Lung (tissue), 12 donors: ENCODE results near the gene ALPI. TPM values are rescaled to one million over a fixed set of nuclear protein-coding genes. Genes with fewer than 3 reads are reported as not detected.

ENCODE experiments used
- ATAC-seq: fragments of 200-7000 bp; cut with Tn5 transposase; one replicate; pipeline ENCODE4 v1.9.1; 2020; ENCODE audit warnings: moderate number of reproducible peaks; ENCODE audit not compliant: insufficient read depth, low FRiP score
- DNase-seq, 3 donors: peaks; one replicate each; pipeline ENCODE4 v3.0.0-alpha.2; 2013 to 2017
- H3K27ac ChIP-seq, 2 donors: one replicate each; pipeline ENCODE4 v1.5.1; 2013; ENCODE audit warnings: mild to moderate bottlenecking in 2 of 2, moderate library complexity in 2 of 2, control low read depth in 1 of 2, inconsistent platforms in 1 of 2, low read depth in 1 of 2, low read length in 1 of 2
- H3K27me3 ChIP-seq, 3 donors: one replicate each; pipeline ENCODE4 v1.5.1; 2013; ENCODE audit warnings: low read length in 2 of 3; ENCODE audit not compliant: control insufficient read depth in 3 of 3, insufficient read depth in 3 of 3
- H3K36me3 ChIP-seq, 4 donors: one replicate each; pipeline ENCODE4 v1.5.1; 2013; ENCODE audit warnings: low read length in 4 of 4, mild to moderate bottlenecking in 1 of 4, moderate library complexity in 1 of 4; ENCODE audit not compliant: control insufficient read depth in 4 of 4, insufficient read depth in 4 of 4
- H3K4me1 ChIP-seq, 5 donors: one replicate each; pipeline ENCODE4 v1.5.1; 2013; ENCODE audit warnings: low read length in 5 of 5, mild to moderate bottlenecking in 2 of 5, moderate library complexity in 1 of 5; ENCODE audit not compliant: control insufficient read depth in 5 of 5, insufficient read depth in 5 of 5
- H3K4me3 ChIP-seq: one replicate; pipeline ENCODE4 v1.5.1; 2013; ENCODE audit warnings: mild to moderate bottlenecking, control low read depth, moderate library complexity
- H3K9ac ChIP-seq, 2 donors: one replicate each; pipeline ENCODE4 v1.5.1; 2013; ENCODE audit warnings: low read length in 2 of 2, control low read depth in 1 of 2; ENCODE audit not compliant: insufficient read depth in 1 of 2
- H3K9me3 ChIP-seq, 4 donors: one replicate each; pipeline ENCODE4 v1.5.1; 2013; ENCODE audit warnings: low read length in 3 of 4, mild to moderate bottlenecking in 1 of 4, moderate library complexity in 1 of 4; ENCODE audit not compliant: control insufficient read depth in 4 of 4, insufficient read depth in 3 of 4
- CTCF ChIP-seq: IDR thresholded peaks from 2 replicates; pipeline ENCODE4 v1.5.1; 2012; ENCODE audit warnings: mild to moderate bottlenecking; ENCODE audit errors: control extremely low read depth, extremely low read depth
- WGBS, 2 donors: extraction: QIAGEN DNeasy Blood & Tissue Kit; methylation state at CpG; one replicate each; pipeline ENCODE4 v1.1.7; 2013; 5-methylcytosine and 5-hydroxymethylcytosine counted together
- polyA plus RNA-seq, 2 donors: library from polyadenylated mRNA; stranded (reverse); fragments of 200-250 nt; gene quantifications; one replicate each; pipeline ENCODE4 v1.2.1, GENCODE V29; 2013
- total RNA-seq, 2 donors: library from RNA; depleted of rRNA in 1 of 2; stranded (reverse); fragments of >200 nt in 1 of 2; gene quantifications; one replicate each; pipeline ENCODE4 v1.2.1, GENCODE V29; 2014 to 2021
- donor health status: control.
- donor health status: control.
- donor health status: Bipolar disorder and iron deficiency.
- donor health status: healthy.
- donor health status: DM: yes; HTN: yes; CAD: no.

The ALPI gene
- total and polyA plus RNA-seq, 4 donors: not detected

- no peak for ATAC-seq
- Histone ChIP-seq H3K36me3 (no peaks in the 10 kb centered on the region), H3K9me3 (no peaks in the 10 kb centered on the region), H3K27ac (no peak overlapping the region), H3K4me3 (no peak overlapping the region), H3K4me1 (no peaks in the 10 kb centered on the region), H3K9ac (no peak overlapping the region), H3K27me3 (peaks cover 0 to 8% (median 0%) of the 10 kb centered on the region in 3 donors)
- DNase-seq: no peak
- WGBS, 2 donors: 90 to 96% methylated on average over 12 of the region's 12 CpGs
- no peak for TF ChIP-seq CTCF
These were observed 21.2 kb upstream of the ALPI start for GRCh38 chr2:232434563-232435374.

GRCh38 chr2:232435375-232435648, 20.6 kb upstream of the ALPI start:
- ATAC-seq: no peak
- H3K9ac ChIP-seq: no peak overlapping the region
- WGBS, 2 donors: 89 to 92% methylated on average over 4 of the region's 4 CpGs
- no peak for TF ChIP-seq CTCF
- H3K4me1 ChIP-seq: no peaks in the 10 kb centered on the region
- H3K9me3 ChIP-seq: no peaks in the 10 kb centered on the region
- no peak for DNase-seq
- H3K36me3 ChIP-seq: no peaks in the 10 kb centered on the region
- H3K27me3 ChIP-seq: peaks cover 0 to 8% (median 0%) of the 10 kb centered on the region in 3 donors
- no peak overlapping the region for H3K27ac ChIP-seq
- H3K4me3 ChIP-seq: no peak overlapping the region

GRCh38 chr2:232435805-232436204, 20.1 kb upstream of the ALPI start:
- H3K36me3 ChIP-seq: no peaks in the 10 kb centered on the region
- no peak for TF ChIP-seq CTCF
- no peak overlapping the region for H3K4me3 ChIP-seq
- no peak for DNase-seq
- H3K9me3 ChIP-seq: no peaks in the 10 kb centered on the region
- ATAC-seq: no peak
- H3K27ac ChIP-seq: no peak overlapping the region
- peaks cover 0 to 5% (median 0%) of the 10 kb centered on the region in 3 donors for H3K27me3 ChIP-seq
- no peak overlapping the region for H3K9ac ChIP-seq
- 88 to 91% methylated on average over 7 of the region's 7 CpGs for WGBS, 2 donors
- no peaks in the 10 kb centered on the region for H3K4me1 ChIP-seq
